HG03575 (cell line): ENCODE data around the gene CDH13.

ENCODE experiments used
- ATAC-seq: cut with Tn5 transposase; IDR thresholded peaks from one replicate; pipeline ENCODE4 v1.9.1; 2021; ENCODE audit not compliant: unreplicated experiment, insufficient number of reproducible peaks, low FRiP score; ENCODE audit errors: extremely low read depth

Gene CDH13

GRCh38 chr16:82855471-82855870, 228.7 kb downstream of the CDH13 start:
- no peak for ATAC-seq

GRCh38 chr16:82857693-82858365, 231.1 kb downstream of the CDH13 start:
- no peak for ATAC-seq

- no peak for ATAC-seq
Observed at GRCh38 chr16:82859662-82860061, 232.9 kb downstream of the CDH13 start.

GRCh38 chr16:82860071-82860470, 233.3 kb downstream of the CDH13 start:
- no peak for ATAC-seq

DNA sequence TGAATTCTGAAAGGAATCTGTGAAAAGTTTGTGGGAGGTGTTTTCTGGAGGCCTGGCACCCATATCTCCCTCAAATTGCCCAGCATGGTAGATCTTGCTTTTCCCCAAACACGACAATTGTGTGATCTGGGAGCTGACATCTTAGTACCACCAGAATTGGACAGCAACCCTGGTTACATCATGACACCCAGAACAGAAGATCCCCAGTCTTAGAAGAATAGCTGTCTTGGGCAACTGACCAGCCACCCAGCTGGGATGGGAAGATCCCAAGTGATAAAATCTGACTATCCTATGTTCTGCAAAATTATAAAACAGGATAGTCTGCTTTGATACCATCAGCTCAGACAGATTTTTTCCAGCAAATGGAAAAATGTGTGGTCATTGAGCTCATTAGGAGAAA, 235.3 kb downstream of the CDH13 start:
- no peak for ATAC-seq

GRCh38 chr16:82864332-82865040, 237.7 kb downstream of the CDH13 start:
- ATAC-seq: no peak

- no peak for ATAC-seq
Observed at GRCh38 chr16:82865412-82865811, 238.6 kb downstream of the CDH13 start.

DNA sequence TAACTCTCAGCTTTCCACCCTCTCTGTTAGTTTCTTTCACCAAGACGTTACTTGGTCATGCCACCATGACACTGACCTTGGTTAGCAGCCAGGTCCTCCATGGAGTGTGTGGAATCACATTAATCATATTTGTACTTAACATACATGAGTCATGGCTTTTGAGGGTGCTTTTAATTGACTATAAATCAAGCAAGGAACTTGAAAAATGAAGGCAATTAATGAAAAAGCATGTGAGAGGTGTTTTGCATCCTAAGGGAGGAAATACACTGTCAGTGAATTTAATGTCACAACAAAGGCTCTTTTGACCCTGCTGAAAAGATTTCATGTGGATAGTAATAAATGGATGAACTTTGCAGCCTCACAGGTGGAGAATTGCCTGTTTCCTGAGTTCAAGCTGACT, 240.7 kb downstream of the CDH13 start:
- ATAC-seq: no peak

DNA sequence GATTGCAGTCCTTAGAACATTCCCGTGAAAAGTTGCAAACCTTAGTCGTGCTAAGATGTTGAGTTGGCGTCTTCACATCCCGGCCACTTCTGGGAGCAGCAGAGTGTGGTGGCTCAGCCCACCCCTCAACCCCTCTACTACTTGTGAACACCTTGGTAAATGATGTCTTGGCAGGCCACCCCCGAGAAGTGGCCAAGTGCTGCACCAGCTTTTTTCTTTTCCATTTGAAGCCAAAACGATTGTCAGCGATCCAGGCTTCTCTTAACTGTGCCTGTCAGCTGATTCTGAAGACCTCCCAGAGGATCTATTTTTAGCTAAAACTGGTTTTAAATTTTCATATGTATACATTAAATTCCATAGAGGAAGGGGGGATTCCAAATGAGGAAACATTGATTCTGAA, 247.5 kb downstream of the CDH13 start:
- no peak for ATAC-seq

DNA sequence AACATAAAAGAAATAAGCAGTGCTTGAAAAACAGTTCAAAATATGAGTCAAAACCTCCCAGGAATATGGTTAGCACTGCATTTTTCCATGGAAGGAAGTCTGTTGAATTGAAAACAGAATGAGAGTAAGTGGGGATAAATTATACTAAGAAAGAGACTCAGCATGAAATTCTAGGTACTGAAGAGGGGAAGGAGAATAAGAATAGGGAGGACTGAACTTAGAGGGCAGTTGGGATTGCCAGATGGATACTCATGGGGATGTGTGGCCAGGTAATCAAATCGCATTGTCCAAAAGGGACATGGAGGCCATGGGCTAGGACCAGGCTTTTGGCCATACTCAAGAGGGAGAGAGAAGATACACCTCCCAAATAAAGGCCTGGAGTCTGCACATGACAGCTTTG, 247.9 kb downstream of the CDH13 start:
- ATAC-seq: no peak

GRCh38 chr16:82876951-82877350, 250.2 kb downstream of the CDH13 start:
- ATAC-seq: no peak

- no peak for ATAC-seq
Observed at GRCh38 chr16:82878466-82878865, 251.7 kb downstream of the CDH13 start.

DNA sequence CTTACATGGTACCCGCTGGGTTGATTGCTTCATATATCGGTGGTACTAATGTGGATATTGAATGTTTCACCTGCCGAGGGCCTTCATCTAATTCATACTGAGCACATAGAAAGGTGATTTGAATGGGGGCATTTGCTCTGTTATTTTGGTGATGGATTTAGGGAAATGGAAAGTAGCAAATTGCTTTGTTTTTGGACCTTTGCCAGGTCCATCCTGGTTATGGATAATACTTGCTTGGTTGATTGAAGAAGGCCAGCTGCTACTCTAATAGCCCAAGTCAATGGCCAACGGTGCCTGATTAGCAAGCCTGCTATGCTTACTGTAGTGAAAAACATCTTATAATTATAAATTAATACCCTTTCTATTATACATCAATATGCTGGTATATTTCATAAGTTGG, 253.6 kb downstream of the CDH13 start:
- no peak for ATAC-seq

DNA sequence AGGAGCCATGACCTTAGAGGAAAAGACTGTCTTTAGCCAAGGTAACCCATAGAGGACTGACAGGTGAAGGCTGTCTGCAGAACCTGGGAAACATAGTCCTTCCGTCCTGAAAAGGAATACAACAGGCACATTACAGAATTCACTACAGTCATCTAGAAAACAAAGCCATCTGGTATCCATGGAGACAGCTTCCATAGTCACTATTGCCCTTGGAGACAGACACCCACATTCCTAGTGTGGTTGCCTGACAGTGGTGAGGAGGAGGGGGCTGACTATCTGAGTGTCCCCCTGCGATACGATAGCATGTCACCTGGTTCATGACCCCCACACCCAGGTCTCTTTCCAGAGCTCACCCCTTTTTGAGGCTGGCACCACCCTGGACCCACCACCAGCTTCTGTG, 254.7 kb downstream of the CDH13 start:
- no peak for ATAC-seq

- no peak for ATAC-seq
Observed at GRCh38 chr16:82882226-82882625, 255.5 kb downstream of the CDH13 start.

DNA sequence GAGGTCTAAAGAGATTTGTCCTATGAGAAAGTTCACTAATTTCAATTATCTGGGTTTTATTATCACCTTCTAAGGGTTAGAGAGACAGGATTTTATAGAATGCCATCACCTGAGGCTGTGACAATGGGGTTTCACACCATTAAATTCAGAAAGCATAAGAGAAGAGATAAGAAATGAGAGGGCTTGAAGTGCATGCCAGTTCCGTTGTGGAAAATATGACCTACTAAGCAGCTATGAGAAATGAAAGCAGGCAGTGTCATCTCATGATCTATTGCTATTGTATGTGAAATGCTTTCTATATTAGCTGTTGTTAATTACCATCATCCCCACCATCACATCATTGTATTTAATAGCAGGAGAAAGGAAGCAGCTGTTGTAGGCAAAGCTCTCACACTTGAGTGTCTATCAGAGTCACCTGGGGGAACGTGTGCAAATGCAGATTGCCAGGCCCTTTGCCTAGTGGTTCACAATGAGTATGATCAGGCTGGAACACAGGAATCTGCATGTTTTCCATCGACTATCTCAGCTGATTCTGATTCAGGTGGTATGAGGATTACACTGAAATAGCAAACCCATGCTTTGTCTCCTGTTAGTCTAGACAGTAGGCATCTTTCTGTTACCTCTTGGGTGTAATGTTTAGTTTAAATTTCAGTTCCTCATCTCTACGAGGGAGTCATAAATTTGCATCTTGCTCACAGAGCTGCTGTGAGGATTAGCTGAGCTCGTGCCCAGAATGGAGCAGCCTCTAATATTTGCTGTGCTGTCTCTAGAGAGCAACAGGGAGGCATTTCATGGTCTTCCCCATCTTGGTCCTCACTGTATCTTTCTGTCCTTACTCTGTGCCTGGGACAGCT, 256.4 kb downstream of the CDH13 start:
- ATAC-seq: no peak

DNA sequence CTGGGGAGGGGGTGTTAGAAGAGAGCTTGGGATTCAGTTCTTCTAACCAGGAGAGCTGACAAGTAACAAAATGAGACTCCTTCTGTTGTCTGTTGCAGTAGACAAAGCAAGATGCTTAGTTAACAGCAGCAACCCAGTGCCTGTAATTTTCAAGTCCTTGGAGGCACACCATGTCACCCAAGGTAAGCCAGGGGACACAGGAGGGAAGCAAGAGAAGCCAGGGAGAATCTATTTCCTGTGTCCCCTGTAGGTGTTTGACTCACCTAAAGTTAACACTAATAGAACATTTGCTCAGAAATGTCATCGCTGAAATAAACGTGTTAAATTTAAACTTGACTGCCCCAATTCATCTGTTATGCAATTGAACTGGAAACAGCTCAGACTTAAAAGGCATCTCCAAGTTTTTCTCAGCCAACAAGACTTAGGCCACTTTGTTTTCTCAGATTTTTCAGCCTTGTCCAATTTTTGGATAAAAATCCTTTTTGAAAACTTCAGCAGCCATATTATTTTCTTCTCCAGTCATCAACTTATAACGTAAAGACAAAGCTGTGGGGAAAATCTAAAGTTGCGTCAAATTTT, 257.6 kb downstream of the CDH13 start:
- ATAC-seq: no peak

- ATAC-seq: no peak
Observed at GRCh38 chr16:82886146-82886545, 259.4 kb downstream of the CDH13 start.

DNA sequence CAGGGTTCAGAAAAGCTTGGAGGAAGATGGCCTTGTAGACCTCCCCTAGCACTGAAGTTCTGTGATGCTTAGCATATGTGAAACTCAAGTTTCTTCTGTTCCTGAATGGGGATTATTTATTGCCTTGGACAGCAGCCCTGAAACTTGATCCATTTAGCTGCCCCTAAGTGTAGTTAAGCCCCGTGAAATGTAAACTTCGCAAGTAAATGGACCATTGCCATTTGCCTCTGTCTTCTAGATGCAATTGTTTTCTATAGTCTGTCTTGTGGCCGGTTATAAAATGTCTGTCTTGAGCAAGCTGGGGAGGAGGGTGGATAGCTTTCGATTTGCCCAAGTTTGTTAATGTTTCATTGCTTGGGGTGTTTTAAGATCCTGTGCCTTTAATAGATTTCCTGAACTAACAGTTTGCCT, 261.8 kb downstream of the CDH13 start:
- no peak for ATAC-seq

GRCh38 chr16:82891424-82891823, 264.7 kb downstream of the CDH13 start:
- no peak for ATAC-seq
